Cardiac fibroblast (primary cell): Measurements from ENCODE around the gene IKBKG.

Source experiments
- DNase-seq, 2 donors: peaks; one replicate each; pipeline versions ENCODE4 v3.0.0 to v3.0.0-alpha.2; 2010; ENCODE audit warnings: low read depth in 2 of 2
- H3K4me3 ChIP-seq, 2 donors: replicated peaks in 1 of 2; 1 replicate in 1 of 2; 2 replicates in 1 of 2; pipeline ENCODE4 v1.5.1; 2011; ENCODE audit warnings: low read depth in 2 of 2, low read length in 2 of 2, mild to moderate bottlenecking in 2 of 2, moderate library complexity in 1 of 2
- CTCF ChIP-seq: IDR thresholded peaks from one replicate; pipeline ENCODE4 v1.5.1; 2011; ENCODE audit warnings: low read depth, mild to moderate bottlenecking, low read length, inconsistent platforms

IKBKG gene

DNA sequence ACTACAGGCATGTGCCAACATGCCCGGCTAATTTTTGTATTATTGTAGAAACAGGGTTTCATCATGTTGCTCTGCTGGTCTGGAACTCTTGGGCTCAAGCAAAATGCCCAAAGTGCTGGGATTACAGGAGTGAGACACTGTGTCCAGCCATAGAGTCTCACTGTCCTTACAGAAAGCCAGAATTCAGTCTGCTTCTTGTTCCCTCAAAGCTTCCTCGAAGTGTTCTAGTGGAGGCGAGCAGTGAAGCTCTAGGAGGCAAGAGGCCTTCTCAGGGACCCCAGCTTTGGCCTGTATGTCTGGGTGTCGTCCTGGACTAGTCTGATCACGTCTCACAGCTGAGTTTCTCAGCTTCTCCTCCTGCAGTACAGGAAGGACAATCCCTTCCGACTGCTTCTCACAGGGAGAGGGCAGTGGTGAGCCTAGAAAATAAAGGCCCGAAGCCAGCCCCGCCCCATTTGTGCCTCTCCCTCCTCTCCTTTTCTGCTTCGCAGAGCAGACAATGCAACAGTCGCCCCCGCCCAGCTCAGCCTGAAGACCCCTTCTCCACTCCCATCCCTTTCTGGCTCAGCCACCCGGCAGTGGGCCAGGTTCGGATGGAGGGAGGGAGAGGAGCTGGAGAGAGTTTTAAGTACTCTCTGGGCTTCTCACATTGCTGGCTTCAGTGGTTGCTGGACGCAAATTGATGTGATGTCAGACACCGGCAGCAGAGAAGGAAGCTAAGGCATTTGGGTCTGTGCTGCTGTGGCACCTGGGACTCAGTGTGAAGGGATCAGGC, 20.3 kb upstream of the IKBKG start:
- peak; percentile 58 for TF ChIP-seq CTCF
- H3K4me3 ChIP-seq, result peak overlapping the region in 1 of 2 donors; percentile 30
- DNase-seq, result peak; percentile 74 to 88

DNA sequence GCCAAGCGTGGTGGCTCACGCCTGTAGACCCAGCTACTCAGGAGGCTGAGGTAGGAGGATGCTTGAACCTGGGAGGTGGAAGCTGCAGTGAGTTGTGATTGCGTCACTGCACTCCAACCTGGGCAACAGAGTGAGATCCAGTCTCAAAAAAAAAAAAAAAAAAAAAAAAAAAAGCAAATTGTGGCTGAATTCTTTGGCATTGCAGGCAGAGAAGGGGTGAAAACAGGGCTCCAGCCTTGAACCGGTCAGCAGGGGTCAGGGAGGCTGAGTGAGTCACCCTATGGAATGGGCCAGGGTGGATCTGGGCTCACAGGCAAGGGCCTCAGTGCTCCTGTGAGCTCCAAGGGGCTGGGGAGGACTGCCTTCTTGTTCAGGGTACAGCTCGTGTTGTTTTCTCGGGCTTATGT, 18.2 kb upstream of the IKBKG start:
- TF ChIP-seq CTCF, result no peak
- no peak overlapping the region for H3K4me3 ChIP-seq
- peak; percentile 46 to 72 for DNase-seq

- no peak for DNase-seq
- H3K4me3 ChIP-seq, result no peak overlapping the region
- TF ChIP-seq CTCF, result no peak
Observed at GRCh38 chrX:154530286-154530685, 17.1 kb upstream of the IKBKG start.

GRCh38 chrX:154531626-154532025, 15.8 kb upstream of the IKBKG start:
- no peak overlapping the region for H3K4me3 ChIP-seq
- DNase-seq, result peak in 1 of 2 donors; percentile 61
- TF ChIP-seq CTCF, result no peak

DNA sequence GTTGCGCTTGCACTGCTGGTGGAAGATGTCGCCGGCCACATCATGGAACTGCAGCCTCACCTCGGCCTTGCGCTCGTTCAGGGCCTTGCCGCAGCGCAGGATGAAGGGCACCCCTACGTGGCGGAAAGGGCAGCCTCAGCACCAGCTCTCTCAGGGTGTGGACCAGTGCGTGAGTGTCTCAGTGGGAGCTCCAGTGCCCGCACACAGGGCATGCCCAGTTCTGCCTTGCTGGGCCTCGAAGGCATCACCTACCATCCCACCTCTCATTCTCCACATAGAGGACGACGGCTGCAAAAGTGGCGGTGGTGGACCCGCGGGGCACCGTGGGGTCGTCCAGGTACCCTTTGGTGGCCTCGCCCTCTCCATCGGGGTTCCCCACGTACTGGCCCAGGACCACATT, 14.7 kb upstream of the IKBKG start:
- no peak for TF ChIP-seq CTCF
- DNase-seq, result no peak
- H3K4me3 ChIP-seq, result no peak overlapping the region

GRCh38 chrX:154534526-154535322, 12.7 kb upstream of the IKBKG start:
- no peak overlapping the region for H3K4me3 ChIP-seq
- peak; percentile 83 to 89 for DNase-seq
- peak; percentile 95 for TF ChIP-seq CTCF
